ENCODE data around the gene DIAPH1. TPM values are rescaled to one million over a fixed set of nuclear protein-coding genes. Genes with fewer than 3 reads are reported as not detected.

Gene DIAPH1
- total RNA-seq, 1 experiment from 2014 or later: 32.9 TPM

DNA sequence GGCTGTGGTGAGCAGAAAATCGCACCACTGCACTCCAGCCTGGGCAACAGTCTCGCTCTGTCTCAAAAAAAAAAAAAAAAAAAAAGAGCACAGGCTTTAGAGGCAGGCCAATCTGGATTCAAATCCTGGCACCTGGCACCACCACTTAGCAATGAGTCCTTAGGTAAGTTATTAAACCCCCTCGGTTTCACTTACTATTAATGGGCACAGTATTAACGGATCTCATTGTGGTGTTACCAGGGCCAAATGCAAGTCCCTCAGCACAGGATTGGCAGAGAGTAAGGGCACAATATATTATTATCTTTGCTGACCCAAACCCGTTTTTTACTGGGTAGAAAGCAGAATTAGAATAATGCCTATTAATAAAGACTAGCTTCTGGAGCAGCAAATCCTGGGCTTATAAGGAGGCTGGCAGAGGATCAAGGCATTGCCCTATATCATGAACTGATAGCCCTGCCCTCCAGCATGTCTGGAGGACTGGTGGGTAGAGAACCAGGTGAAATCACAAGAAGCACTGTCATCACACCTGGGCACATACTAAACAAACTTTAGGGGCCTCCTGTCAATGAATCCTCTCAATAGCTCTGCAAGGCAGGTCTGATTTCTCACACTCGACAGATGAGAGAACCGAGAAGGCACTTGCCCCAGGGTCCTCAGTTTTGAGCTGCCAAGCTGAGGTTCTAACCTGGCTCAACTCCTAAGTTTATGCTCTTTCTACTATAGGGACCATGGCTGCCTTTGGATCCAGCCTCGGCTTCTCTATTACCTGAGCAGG is 112.2 kb downstream of the DIAPH1 start:
- DNase-seq (ENCODE audit: low spot score): no peak

DNA sequence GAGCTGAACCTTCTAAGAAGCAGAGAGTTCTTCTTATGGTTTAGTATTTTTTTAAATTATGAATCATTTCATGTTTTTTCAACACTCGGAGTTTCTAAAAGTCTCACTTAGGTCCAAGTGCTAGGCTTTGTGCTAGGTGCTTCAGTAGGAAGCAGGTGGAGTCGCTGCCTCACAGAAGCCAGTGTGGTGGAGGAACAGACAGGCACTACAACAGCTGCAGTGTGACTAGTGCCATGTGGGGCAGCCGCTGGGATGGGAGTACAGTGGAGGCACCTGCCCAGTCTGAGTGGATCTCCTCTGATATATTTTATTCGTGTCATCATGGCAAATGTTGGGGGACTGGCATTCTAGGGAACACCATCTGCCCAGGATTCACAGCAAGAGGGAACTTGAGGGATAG is 114.6 kb downstream of the DIAPH1 start:
- DNase-seq (ENCODE audit: low spot score): no peak

DNA sequence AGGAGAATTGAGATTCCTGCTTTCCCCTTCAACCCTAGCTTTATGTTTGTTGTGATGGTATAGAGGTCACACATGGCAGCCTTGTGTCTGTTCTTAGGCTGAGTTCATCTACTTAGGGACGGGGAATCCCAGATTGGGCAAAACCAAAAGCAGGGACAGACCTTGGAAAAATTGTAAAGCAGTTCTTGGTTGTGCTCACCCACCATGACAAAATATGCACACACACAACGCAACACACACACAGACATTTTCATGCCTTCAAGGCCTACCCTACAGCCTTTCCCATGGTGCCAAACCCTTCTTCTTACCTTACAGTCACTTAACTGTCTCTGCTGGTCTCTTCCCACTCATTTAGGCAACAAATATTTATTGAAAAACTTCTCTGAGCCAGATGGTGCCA is 115.1 kb downstream of the DIAPH1 start:
- no peak for DNase-seq (ENCODE audit: low spot score)

DNA sequence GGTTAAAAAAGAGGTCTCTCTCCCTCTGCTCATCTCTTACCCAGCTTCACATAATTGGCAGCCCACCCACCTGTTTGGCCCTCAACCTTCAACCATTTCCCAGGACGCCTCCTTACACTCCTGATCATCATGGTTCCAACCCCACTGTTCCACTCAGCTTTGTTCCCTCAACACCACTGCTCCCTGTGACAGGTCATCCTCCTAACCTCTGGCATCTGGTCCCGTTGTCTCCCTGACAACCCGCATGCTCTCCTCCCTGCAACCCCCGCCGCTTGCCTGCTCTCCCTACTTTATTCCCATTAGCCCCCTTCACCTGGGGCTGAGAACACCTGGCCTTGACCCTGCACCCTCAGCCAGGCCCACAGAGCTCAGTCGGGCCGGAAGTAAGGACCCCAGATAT is 117.0 kb downstream of the DIAPH1 start:
- DNase-seq (ENCODE audit: low spot score): no peak

DNA sequence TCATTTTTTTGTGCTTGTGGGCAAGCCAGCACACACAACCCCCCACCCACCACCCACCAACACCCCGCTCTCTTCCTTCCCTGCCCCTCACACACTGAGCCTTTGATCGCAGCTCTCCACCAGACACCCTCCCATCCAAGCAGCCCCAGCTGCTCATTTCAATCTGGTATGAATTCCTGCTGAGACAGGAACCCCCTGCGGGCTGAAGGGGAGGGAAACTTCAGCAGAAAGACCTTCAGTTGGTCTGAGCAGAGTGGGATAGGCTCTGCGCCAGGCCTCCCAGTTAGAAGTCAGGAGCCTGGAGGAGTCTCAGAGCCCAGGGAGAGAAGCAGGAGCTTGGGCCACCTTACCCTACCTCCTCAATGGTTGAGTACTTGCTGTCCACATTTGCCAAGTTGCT is 122.8 kb downstream of the DIAPH1 start:
- DNase-seq (ENCODE audit: low spot score): no peak

DNA sequence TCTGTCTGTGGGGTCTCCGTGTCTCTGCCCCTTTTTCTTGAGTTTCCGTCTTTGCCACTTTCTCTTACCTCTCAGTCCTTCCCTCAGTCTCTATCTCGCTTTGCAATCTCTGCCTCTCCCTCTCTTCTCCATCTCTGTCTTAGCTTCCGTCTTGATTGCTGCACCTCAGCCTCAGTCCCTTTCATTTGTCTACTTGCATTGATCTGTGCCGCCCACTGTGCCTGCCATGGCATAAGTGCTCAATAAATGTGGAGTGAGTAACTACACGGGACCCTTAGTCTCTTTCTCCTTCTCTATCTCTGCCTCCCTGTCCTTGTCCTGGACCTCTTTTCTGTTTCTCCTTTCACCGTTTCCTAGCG is 123.4 kb downstream of the DIAPH1 start:
- no peak for DNase-seq (ENCODE audit: low spot score)

DNA sequence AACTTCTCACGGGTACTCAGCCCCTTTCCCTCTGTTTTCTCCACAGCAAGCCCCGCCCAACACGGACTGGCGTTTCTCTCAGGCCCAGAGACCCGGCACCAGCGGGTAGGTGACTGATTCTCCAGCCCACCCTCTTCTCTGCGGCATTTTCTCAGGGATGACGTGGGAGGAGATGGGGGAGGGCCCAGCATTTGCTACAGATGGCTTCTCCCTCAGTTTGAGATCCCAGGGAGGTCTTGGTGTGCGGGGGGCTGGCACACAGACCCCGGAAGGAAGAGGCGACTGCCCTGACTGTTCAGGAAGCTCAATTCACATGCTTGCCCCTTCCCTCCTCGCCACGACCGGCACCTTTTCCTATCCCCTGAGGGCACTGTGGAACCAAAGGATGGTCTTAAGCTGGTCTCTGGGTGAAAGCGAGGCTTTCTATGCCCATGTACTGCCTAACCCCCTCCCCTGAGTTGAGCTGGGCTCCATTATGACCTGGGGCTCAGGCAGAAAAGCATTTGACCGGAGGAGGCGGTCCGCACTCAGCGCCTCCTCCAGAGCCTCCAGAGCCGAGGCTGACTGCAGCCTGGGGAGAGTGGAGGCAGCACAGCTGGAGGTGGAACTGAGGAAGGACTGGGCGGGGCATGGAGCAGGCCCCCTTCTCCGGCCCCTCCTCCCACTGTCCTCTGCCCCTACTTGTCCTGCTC is 123.9 kb downstream of the DIAPH1 start:
- no peak for DNase-seq (ENCODE audit: low spot score)

DNA sequence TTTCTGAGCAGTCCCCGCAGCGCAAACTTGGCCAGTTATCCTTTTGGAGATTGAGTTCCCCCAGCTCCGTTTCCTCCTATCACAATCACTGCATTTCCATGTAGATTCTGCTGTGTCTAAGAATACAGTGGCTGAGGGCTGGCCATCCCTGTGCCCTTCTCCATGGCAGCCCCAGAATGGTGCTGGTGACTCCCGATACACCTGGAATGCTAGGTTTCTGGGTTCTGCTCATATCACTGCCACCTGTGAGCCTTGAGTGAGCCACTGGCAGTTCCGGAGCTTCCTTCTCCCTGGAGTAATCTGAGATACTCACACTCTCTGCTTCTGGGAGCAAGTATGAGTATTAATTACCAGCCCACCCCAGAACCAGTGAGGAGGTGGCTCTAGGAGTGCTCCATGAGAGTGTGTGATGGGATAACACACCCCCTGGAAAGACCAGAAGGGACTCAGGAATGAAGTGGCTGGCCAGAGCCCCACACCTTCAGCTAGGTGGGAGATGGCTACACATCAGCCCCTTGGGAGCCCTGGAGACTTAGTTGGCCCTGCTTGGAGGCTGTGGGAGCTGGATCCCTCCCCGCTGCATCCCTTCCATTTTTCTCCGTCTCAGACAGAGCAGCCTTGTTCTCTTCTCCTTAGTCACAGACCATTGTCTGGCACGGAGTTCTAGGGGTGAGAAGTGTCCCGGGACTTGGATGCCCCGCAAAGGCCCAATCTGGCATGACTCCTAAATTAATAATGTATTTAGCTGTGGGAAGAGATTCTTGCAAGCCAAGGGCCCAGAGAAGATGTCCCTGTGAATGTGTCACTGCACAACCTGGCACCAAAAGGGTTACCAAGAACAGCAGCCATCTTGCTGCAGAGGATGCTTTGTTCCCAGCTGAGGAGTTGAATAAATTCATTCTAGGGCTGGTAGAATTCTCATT is 125.0 kb downstream of the DIAPH1 start:
- DNase-seq (ENCODE audit: low spot score): no peak

DNA sequence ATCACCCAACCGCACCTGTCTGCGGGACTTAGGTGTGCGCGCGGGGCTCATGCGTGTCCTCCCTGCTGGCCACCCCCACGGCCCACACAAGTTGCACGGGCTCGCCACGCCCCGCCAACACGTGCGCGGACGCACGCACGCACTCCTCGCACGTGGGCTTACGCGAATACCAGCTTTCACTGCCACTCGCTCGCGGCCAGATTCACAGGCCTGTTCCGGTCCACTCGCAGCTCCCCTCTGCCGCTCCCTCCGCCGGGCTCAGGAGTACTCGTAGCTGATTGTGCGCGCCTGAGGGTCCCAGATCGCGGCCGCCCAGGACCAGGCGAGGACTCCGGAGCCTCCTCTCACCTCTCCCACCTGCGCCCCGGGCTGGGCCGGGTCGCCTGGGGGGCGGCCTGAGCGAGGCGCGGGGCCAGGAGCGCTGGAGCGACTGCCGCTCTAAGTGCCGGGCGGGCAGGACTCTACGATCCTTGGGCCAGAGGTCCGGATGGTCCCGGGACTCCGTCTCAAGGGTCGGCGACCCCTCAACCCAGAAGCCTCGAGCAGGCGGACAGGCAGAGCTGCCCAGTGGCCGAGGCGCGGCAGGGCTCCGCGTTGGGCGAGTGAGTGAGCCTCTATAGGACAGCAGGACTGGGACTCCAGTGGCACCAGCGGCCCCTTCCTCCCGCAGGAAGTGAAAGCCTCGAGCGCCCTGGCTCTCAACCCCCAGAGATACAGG is 126.5 kb downstream of the DIAPH1 start:
- DNase-seq (ENCODE audit: low spot score): no peak

DNA sequence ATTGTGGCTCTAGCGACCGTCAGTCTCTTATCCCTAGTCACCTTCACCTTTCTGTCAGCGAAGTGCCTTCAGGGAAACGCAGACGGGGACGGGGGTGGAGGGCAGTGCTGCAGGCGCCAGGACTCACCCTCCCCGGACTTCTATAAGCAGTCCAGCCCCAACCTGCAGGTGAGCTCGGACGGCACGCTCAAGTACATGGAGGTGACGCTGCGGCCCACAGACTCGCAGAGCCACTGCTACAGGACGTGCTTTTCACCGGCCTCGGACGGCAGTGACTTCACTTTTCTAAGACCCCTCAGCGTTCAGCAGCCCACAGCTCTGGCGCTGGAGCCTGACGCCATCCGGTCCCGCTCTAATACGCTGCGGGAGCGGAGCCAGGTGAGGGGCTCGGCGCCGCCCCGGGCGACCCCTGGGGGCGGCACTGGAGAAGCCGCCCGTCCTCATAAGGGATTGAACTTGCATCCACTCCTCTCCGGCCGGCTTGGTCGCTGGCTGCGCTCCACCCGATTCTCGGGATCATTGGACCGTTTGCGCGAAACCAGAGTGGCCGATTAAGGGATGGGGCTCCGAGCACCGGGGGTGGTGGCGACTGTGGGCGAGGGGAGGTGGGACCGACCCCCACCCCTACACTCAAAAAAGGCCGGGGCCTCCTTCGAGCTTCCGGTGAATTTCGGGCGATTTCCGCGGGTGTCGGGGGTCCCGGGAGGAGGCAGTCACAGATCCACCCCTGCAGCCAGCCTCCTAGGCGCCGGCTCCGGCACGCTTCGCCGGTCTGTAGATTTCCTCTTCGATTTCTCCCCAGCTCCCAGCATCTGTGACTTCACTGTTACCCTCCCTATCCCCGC is 127.3 kb downstream of the DIAPH1 start:
- no peak for DNase-seq (ENCODE audit: low spot score)

DNA sequence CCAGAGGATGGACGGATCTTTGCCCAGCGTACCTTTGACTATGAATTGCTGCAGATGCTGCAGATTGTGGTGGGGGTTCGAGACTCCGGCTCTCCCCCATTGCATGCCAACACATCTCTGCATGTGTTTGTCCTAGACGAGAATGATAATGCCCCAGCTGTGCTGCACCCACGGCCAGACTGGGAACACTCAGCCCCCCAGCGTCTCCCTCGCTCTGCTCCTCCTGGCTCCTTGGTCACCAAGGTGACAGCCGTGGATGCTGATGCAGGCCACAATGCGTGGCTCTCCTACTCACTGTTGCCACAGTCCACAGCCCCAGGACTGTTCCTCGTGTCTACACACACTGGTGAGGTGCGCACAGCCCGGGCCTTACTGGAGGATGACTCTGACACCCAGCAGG is 128.0 kb downstream of the DIAPH1 start:
- no peak for DNase-seq (ENCODE audit: low spot score)

DNA sequence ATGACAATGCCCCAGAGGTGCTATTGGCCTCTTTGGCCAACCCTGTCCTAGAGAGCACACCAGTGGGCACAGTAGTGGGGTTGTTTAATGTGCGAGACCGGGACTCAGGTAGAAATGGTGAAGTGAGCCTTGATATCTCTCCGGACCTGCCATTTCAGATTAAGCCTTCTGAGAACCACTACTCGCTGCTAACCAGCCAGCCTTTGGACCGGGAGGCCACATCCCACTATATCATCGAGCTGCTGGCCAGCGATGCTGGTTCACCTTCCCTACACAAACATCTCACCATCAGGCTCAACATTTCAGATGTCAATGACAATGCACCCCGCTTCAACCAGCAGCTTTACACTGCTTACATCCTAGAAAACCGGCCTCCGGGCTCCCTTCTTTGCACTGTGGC is 128.5 kb downstream of the DIAPH1 start:
- no peak for DNase-seq (ENCODE audit: low spot score)

DNA sequence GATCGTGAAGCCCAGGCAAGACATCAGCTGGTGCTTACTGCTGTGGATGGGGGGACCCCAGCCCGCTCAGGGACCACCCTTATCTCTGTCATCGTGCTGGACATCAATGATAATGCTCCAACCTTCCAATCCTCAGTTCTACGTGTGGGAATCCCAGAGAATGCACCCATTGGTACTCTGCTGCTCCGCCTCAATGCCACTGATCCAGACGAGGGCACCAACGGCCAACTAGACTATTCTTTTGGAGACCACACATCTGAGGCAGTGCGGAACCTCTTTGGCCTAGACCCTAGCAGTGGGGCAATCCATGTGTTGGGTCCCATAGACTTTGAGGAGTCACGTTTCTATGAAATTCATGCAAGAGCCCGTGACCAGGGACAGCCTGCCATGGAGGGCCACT is 129.0 kb downstream of the DIAPH1 start:
- no peak for DNase-seq (ENCODE audit: low spot score)

DNA sequence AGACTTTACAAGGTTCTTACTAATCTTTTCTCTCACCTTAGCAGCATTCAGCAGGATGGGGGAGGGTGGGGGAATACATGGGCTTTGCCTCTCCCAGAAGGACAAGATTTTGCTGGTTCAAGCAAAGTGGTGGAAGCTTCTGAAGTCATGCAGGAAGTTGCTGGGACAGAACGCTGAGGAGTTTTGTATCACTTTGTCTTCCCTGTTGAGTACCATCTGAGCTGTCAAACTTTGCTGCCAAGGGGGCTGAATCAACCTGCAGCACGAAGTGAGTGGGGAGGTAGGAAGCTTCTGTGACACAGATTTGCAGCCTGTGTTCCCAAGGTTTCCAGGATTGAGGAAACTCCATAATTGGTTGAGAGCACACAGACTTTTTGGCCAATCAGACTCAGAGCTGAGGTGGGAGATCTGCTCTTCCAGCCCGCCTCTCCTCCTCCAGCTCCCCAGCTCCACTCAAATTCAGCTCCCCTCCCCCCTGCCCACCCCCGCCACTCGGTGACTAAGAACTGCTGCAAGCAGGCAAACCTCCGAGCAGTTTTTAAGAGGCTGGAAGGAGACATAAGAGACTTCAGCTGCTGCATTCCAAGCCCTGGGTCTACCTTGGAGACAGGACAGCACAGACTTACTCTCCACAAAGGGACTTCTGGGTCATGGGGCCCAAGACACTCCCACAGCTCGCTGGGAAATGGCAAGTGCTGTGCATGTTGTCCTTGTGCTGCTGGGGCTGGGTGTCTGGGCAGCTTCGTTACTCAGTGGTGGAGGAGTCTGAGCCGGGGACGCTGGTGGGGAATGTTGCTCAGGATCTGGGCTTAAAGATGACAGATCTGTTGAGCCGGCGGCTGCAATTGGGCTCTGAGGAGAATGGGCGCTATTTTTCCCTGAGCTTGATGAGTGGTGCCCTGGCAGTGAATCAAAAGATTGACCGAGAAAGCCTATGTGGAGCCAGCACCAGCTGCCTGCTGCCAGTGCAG is 129.9 kb downstream of the DIAPH1 start, which contains the start of gene PCDHGC5:
Gene PCDHGC5, plus strand, starts transcription at position 491 of the 971 bp plus-strand sequence. Its CDS starts 160 bp downstream, at position 651.
- peak; percentile 67 for DNase-seq (ENCODE audit: low spot score)

DNA sequence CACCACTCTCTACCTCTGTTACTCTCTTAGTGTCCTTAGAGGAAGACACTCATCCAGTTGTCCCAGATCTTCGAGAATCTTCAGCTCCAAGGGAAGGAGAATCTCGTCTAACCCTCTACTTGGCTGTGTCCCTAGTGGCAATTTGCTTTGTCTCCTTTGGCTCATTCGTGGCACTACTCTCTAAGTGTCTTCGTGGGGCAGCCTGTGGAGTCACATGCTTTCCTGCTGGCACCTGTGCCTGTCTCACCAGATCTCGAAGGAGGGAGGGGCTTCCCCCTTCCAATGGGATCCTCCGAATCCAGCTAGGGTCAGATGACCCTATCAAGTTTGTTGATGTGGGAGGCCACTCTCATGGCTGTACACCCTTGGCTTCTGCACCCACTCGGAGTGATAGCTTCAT is 131.7 kb downstream of the DIAPH1 start:
- no peak for DNase-seq (ENCODE audit: low spot score)

DNA sequence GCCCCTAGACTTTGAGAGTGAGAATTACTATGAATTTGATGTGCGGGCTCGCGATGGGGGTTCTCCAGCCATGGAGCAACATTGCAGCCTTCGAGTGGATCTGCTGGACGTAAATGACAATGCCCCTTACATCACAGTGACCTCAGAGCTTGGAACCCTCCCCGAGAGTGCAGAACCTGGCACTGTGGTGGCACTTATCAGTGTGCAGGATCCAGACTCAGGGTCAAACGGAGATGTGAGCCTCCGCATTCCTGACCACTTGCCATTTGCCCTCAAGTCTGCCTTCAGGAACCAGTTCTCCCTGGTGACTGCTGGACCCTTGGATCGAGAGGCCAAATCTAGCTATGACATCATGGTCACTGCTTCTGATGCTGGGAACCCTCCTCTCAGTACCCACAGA is 132.7 kb downstream of the DIAPH1 start:
- DNase-seq (ENCODE audit: low spot score): no peak

DNA sequence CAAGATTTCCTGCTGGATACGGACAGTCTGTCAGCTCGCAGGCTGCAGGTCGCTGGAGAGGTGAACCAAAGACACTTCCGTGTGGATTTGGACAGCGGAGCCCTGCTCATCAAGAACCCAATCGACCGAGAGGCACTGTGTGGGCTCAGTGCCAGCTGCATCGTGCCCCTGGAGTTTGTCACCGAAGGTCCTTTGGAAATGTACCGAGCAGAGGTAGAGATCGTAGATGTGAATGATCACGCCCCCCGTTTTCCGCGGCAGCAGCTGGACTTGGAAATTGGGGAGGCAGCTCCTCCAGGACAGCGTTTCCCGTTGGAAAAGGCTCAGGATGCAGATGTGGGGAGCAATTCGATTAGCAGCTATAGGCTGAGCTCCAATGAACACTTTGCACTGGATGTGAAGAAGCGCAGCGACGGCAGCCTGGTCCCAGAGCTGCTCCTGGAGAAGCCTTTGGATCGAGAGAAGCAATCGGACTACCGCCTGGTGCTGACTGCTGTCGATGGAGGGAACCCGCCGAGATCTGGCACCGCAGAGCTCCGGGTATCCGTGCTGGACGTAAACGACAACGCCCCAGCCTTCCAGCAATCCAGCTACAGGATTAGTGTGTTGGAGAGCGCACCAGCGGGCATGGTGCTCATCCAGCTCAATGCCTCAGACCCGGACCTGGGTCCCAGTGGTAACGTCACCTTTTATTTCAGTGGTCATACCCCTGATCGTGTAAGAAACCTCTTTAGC is 133.3 kb downstream of the DIAPH1 start:
- DNase-seq (ENCODE audit: low spot score): no peak

DNA sequence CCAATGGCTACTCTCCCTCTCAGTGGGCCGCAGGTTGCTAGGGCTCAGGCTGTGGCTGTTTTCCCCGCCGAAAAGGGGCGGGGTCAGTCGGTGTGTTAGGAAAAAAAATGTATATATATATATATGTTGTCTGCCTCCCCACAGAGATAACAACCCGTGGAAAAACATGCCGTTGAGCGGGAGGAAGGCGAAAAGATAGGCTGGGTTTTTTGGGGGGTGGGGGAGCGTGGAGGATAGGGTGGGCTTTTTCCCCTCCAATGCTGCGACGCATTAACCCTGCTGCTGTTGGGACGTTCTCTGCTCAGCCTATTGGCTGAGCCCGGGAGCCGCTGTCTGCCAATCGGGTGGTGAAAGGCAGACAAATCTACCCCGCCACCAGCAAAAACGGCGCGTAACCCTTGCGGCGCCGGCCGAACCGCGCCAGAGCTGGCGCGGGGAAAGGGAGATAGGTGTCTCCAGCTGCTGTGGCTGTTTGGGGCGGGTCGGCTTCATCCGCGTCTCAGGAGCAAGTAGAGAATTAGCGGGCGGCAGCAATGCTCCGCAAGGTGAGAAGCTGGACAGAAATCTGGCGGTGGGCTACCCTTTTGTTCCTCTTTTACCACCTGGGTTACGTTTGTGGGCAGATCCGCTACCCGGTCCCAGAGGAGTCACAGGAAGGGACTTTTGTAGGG is 134.0 kb downstream of the DIAPH1 start, which contains the start of gene PCDHGC4:
Gene PCDHGC4, plus strand, starts transcription at position 390 of the 671 bp plus-strand sequence. Its CDS starts 144 bp downstream, at position 534.
- DNase-seq (ENCODE audit: low spot score): no peak
